Measurements from ENCODE around the gene GRIK4.

DNA sequence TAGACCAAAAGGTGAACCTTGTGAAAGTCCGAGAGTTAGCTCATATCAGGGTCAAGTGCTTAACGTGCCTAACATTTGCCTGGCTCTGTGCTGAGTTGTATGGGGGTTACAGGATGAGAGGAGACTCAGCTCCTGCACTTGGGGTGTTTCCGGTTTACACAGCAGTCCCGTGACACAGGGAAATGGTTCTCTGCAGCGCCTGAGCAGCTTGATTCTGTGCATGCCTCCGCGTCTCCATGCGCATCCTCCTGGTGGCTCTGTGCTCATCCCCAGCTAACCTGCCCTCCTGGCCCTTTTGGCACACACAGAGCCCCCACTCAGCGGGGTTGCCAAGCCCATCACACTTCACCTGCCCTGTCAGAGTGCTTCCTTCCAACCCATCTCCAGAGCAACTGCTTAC, 274.0 kb downstream of the GRIK4 start:
- TF ChIP-seq CTCF (IDR thresholded peaks at IDR 0.05): no peak
- TF ChIP-seq POLR2AphosphoS5 (IDR thresholded peaks at IDR 0.05): no peak
- no peak for TF ChIP-seq POLR2A (IDR thresholded peaks at IDR 0.05)
